GM23338 (cell line): ENCODE data around the gene PHKG2. TPM values are rescaled to one million over a fixed set of nuclear protein-coding genes. Genes with fewer than 3 reads are reported as not detected.
A peak's percentile ranks its signal among the peaks of the same experiment; 100 is the strongest.

Experiments used
- ATAC-seq: fragments of 200-7000 bp; cut with Tn5 transposase; 3 replicates; pipeline ENCODE4 v1.9.1; 2020
- DNase-seq: peaks from one replicate; pipeline ENCODE4 v3.0.0-alpha.2; 2015; ENCODE audit warnings: low spot score
- H2AFZ ChIP-seq: fragments of 200-600 bp; sonication (generic); 2 replicates; pipeline ENCODE4 v1.8.0; 2016; ENCODE audit warnings: antibody characterized with exemption, mild to moderate bottlenecking, moderate library complexity
- H3F3A ChIP-seq: fragments of 200-600 bp; sonication (generic); replicated peaks from 2 replicates; pipeline ENCODE4 v1.8.0; 2017; ENCODE audit warnings: antibody characterized with exemption, mixed run types, low read depth
- H3K27ac ChIP-seq: fragments of 200-600 bp; sonication (generic); 2 replicates; pipeline ENCODE4 v1.6.1; 2016; ENCODE audit warnings: low read depth
- H3K27me3 ChIP-seq: fragments of 200-600 bp; sonication (generic); 2 replicates; pipeline ENCODE4 v1.8.0; 2016; ENCODE audit warnings: mild to moderate bottlenecking, mixed run types, moderate library complexity; ENCODE audit not compliant: insufficient read depth
- H3K36me3 ChIP-seq: fragments of 200-600 bp; sonication (generic); 2 replicates; pipeline ENCODE4 v1.8.0; 2016; ENCODE audit warnings: mild to moderate bottlenecking; ENCODE audit not compliant: insufficient read depth
- H3K4me1 ChIP-seq: fragments of 200-600 bp; sonication (generic); 2 replicates; pipeline ENCODE4 v1.8.0; 2016; ENCODE audit warnings: mild to moderate bottlenecking, moderate library complexity; ENCODE audit not compliant: insufficient read depth
- H3K4me2 ChIP-seq: fragments of 200-600 bp; sonication (generic); 2 replicates; pipeline ENCODE4 v1.7.1; 2017; ENCODE audit warnings: mixed run types
- H3K4me3 ChIP-seq: fragments of 200-600 bp; sonication (generic); 2 replicates; pipeline ENCODE4 v1.6.1; 2016; ENCODE audit warnings: mixed run types
- H3K79me2 ChIP-seq: fragments of 200-600 bp; sonication (generic); replicated peaks from 2 replicates; pipeline ENCODE4 v1.8.0; 2017; ENCODE audit warnings: mild to moderate bottlenecking; ENCODE audit not compliant: insufficient read depth
- H3K9me2 ChIP-seq: fragments of 200-600 bp; sonication (generic); 2 replicates; pipeline ENCODE4 v1.8.0; 2017; ENCODE audit not compliant: insufficient read depth
- H4K20me1 ChIP-seq: fragments of 200-600 bp; sonication (generic); replicated peaks from 2 replicates; pipeline ENCODE4 v1.8.0; 2017; ENCODE audit warnings: mild to moderate bottlenecking; ENCODE audit not compliant: insufficient read depth
- H3K27ac Mint-ChIP-seq: 2 replicates; pipeline ENCODE4 v1.8.0; 2020; ENCODE audit warnings: inconsistent platforms, mild to moderate bottlenecking, moderate library complexity, mixed read lengths
- H3K27me3 Mint-ChIP-seq: 3 replicates; pipeline ENCODE4 v1.8.0; 2022; ENCODE audit warnings: low read depth, mild to moderate bottlenecking, moderate library complexity, mixed read lengths, inconsistent platforms; ENCODE audit not compliant: insufficient read depth, poor library complexity
- H3K36me3 Mint-ChIP-seq: 3 replicates; pipeline ENCODE4 v1.8.0; 2021; ENCODE audit warnings: low read depth, mild to moderate bottlenecking, inconsistent platforms, moderate library complexity, mixed read lengths
- H3K4me1 Mint-ChIP-seq: 3 replicates; pipeline ENCODE4 v1.8.0; 2020; ENCODE audit warnings: mild to moderate bottlenecking, inconsistent platforms, mixed read lengths
- H3K4me3 Mint-ChIP-seq: 3 replicates; pipeline ENCODE4 v1.8.0; 2021; ENCODE audit warnings: moderate library complexity, mild to moderate bottlenecking, inconsistent platforms, mixed read lengths
- H3K9me3 Mint-ChIP-seq: 3 replicates; pipeline ENCODE4 v1.8.0; 2020; ENCODE audit warnings: moderate library complexity, mild to moderate bottlenecking, inconsistent platforms, mixed read lengths
- POLR2AphosphoS5 ChIP-seq: IDR thresholded peaks from 2 replicates; pipeline ENCODE4 v1.6.1; 2016; ENCODE audit warnings: antibody characterized with exemption, low read depth
- ZNF114 ChIP-seq: fragments of 250-450 bp; sonication (Bioruptor Pico); IDR thresholded peaks from 2 replicates; pipeline ENCODE4 v1.5.0; 2020; ENCODE audit warnings: mild to moderate bottlenecking, moderate library complexity
- ZNF331 ChIP-seq: fragments of 250-450 bp; sonication (Bioruptor Pico); IDR thresholded peaks from 2 replicates; pipeline ENCODE4 v1.5.0; 2020; ENCODE audit warnings: low read depth, mild to moderate bottlenecking, moderate library complexity
- ZNF462 ChIP-seq: fragments of 250-450 bp; sonication (Bioruptor Pico); IDR thresholded peaks from 2 replicates; pipeline ENCODE4 v1.5.0; 2020; ENCODE audit warnings: mild to moderate bottlenecking, moderate library complexity
- polyA plus RNA-seq: library from polyadenylated mRNA; unstranded; fragments of >200 nt; fragmentation: Nextera tagmentation; extraction: Ambion mirVana; gene quantifications from 2 replicates; pipeline ENCODE4 v1.2.1, GENCODE V29; 2016
- total RNA-seq: library from RNA; depleted of rRNA; stranded (reverse); fragments of >200 nt; shearing (Covaris generic); gene quantifications from 2 replicates; pipeline ENCODE4 v1.2.3, GENCODE V29; 2014
- TF ChIP-seq, protein P1 (sequence below): IDR thresholded peaks from one replicate; pipeline ENCODE4 v1.6.1; 2018; ENCODE audit warnings: antibody characterized with exemption; ENCODE audit not compliant: unreplicated experiment

The PHKG2 gene
- total and polyA plus RNA-seq, 2 experiments from 2014 or later, result 26.9 to 27.0 TPM

GRCh38 chr16:30756781-30757100 is 8.5 kb downstream of the PHKG2 start (continued):
- no peak for TF ChIP-seq ZNF462 (CRISPR knock-in tag)

DNA sequence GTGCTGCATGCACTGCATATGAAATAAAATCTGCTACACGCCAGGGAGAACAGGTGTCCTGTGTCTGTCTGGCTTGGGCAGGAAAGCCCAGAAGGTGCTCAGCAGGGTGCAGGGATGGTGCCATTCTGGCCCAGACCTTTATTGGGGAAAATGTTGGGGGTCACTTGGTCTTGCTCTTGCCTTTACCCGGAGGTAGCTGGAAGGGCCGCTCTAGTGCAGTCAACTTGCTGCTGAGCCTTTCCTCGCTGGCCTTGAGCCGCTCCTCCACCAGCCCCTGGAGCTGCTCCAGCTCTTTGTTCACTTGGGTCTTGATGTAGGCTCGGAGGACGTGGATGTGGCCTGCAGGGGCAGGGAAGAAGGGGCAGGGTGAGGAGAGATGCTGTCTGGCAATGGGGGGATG is 9.1 kb downstream of the PHKG2 start:
- H3F3A ChIP-seq, result 0 out of 2 replicates have a peak, but pooled peaks cover 7% of the 10 kb centered on the region
- peaks cover 11% of the 10 kb centered on the region; the same call in 1 of the 2 replicates for H3K36me3 ChIP-seq
- no peak overlapping the region for H3K4me2 ChIP-seq
- ATAC-seq, result no peak
- H3K4me3 Mint-ChIP-seq, result no peak overlapping the region
- no peak overlapping the region for H3K27ac Mint-ChIP-seq
- peaks cover 6% of the 10 kb centered on the region; the same call in 1 of the 2 replicates for H3K4me1 ChIP-seq
- no peak overlapping the region for H3K27ac ChIP-seq
- H3K9me3 Mint-ChIP-seq, result no peaks in the 10 kb centered on the region
- peaks cover 11% of the 10 kb centered on the region for H4K20me1 ChIP-seq
- no peaks in the 10 kb centered on the region for H3K9me2 ChIP-seq
- no peak for TF ChIP-seq ZNF331 (CRISPR knock-in tag)
- TF ChIP-seq POLR2AphosphoS5, result 0 out of 2 replicates have a peak, but pooled peaks have one; percentile 18
- H3K27me3 Mint-ChIP-seq, result peaks cover 24% of the 10 kb centered on the region
- no peaks in the 10 kb centered on the region for H3K27me3 ChIP-seq
- H3K79me2 ChIP-seq, result no peaks in the 10 kb centered on the region
- H3K4me1 Mint-ChIP-seq, result peaks cover 10% of the 10 kb centered on the region
- no peak overlapping the region for H3K4me3 ChIP-seq
- no peak overlapping the region for H2AFZ ChIP-seq
- H3K36me3 Mint-ChIP-seq, result peaks cover 25% of the 10 kb centered on the region
- no peak for DNase-seq

GRCh38 chr16:30758988-30759491 is 10.8 kb downstream of the PHKG2 start:
- H4K20me1 ChIP-seq, result peaks cover 20% of the 10 kb centered on the region
- H3K27ac ChIP-seq, result no peak overlapping the region
- no peak overlapping the region for H2AFZ ChIP-seq
- Mint-ChIP-seq H3K36me3 (peaks cover 35% of the 10 kb centered on the region), H3K9me3 (no peaks in the 10 kb centered on the region; the same call in 2 of the 3 replicates), H3K27me3 (peaks cover 29% of the 10 kb centered on the region), H3K4me1 (peaks cover 16% of the 10 kb centered on the region), H3K27ac (no peak overlapping the region), H3K4me3 (no peak overlapping the region)
- no peak overlapping the region for H3K4me2 ChIP-seq
- peaks cover 17% of the 10 kb centered on the region for H3K79me2 ChIP-seq
- H3F3A ChIP-seq, result 0 out of 2 replicates have a peak, but pooled peaks cover 7% of the 10 kb centered on the region
- H3K4me1 ChIP-seq, result peaks cover 6% of the 10 kb centered on the region; the same call in 1 of the 2 replicates
- no peaks in the 10 kb centered on the region for H3K9me2 ChIP-seq
- H3K4me3 ChIP-seq, result no peak overlapping the region
- no peak for ATAC-seq
- H3K27me3 ChIP-seq, result no peaks in the 10 kb centered on the region
- H3K36me3 ChIP-seq, result peaks cover 15% of the 10 kb centered on the region
- no peak for DNase-seq
- TF ChIP-seq ZNF114, result no peak
- TF ChIP-seq, protein P1, sequence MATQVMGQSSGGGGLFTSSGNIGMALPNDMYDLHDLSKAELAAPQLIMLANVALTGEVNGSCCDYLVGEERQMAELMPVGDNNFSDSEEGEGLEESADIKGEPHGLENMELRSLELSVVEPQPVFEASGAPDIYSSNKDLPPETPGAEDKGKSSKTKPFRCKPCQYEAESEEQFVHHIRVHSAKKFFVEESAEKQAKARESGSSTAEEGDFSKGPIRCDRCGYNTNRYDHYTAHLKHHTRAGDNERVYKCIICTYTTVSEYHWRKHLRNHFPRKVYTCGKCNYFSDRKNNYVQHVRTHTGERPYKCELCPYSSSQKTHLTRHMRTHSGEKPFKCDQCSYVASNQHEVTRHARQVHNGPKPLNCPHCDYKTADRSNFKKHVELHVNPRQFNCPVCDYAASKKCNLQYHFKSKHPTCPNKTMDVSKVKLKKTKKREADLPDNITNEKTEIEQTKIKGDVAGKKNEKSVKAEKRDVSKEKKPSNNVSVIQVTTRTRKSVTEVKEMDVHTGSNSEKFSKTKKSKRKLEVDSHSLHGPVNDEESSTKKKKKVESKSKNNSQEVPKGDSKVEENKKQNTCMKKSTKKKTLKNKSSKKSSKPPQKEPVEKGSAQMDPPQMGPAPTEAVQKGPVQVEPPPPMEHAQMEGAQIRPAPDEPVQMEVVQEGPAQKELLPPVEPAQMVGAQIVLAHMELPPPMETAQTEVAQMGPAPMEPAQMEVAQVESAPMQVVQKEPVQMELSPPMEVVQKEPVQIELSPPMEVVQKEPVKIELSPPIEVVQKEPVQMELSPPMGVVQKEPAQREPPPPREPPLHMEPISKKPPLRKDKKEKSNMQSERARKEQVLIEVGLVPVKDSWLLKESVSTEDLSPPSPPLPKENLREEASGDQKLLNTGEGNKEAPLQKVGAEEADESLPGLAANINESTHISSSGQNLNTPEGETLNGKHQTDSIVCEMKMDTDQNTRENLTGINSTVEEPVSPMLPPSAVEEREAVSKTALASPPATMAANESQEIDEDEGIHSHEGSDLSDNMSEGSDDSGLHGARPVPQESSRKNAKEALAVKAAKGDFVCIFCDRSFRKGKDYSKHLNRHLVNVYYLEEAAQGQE, result no peak
- no peak for TF ChIP-seq POLR2AphosphoS5
